HCT116 (cell line): ENCODE measurements around the gene MTURN. TPM values are rescaled to one million over a fixed set of nuclear protein-coding genes. Genes with fewer than 3 reads are reported as not detected.

Experiments
- ATAC-seq: fragments of 200-7000 bp; cut with Tn5 transposase; 2 replicates; pipeline ENCODE4 v1.9.1; 2020; ENCODE audit warnings: mild to moderate bottlenecking, moderate library complexity
- BruUV-seq: library from RNA; stranded (reverse); fragments of 400-500 nt; replicated peaks from 2 replicates; lab custom pipeline; 2021; lab: Mats Ljungman, UMichigan
- CTCF ChIA-PET: fragments of 300-600 bp; sonication (Branson Sonifier 250); formaldehyde crosslinking; loops from one replicate; lab custom pipeline; 2021; ENCODE audit warnings: antibody characterized with exemption; lab: Charles Lee
- POLR2A ChIA-PET: fragments of 300-600, 350-600 bp; sonication (Branson Sonifier 250); formaldehyde crosslinking; loops from one replicate; lab custom pipeline; 2021; ENCODE audit warnings: antibody characterized with exemption; lab: Charles Lee
- RAD21 ChIA-PET, 2 experiments: fragments of 300-600 bp; sonication (Branson Sonifier 250); formaldehyde crosslinking; loops; one replicate each; lab custom pipeline; 2023; ENCODE audit warnings: low total read pairs in 2 of 2; ENCODE audit not compliant: uncharacterized antibody in 2 of 2, unreplicated experiment in 2 of 2, low non-redundant PET in 1 of 2; lab: Charles Lee
- DNase-seq: peaks from one replicate; pipeline ENCODE4 v3.0.0-alpha.2; 2010; ENCODE audit warnings: low read depth, low spot score
- H2AFZ ChIP-seq: fragments of 200-600 bp; shearing (Covaris generic), sonication (generic); 2 replicates; pipeline ENCODE4 v1.6.1; 2017; ENCODE audit warnings: low read depth, mixed run types, mixed read lengths, antibody characterized with exemption, low read length; ENCODE audit not compliant: poor library complexity, severe bottlenecking
- H3K27ac ChIP-seq: 2 replicates; pipeline ENCODE4 v1.5.1; 2012; ENCODE audit warnings: low read depth, low read length
- H3K27me3 ChIP-seq: fragments of 200-600 bp; sonication (generic); 2 replicates; pipeline ENCODE4 v1.6.1; 2016; ENCODE audit warnings: mixed run types, low read length, mixed read lengths; ENCODE audit not compliant: insufficient read depth
- H3K36me3 ChIP-seq, 2 experiments: fragments of 200-500 bp in 1 of 2; fragments of 200-600 bp in 1 of 2; sonication (Bioruptor generic) in 1 of 2; sonication (generic) in 1 of 2; 2 replicates each; pipeline versions ENCODE4 v1.5.1 to v1.6.1; 2014 to 2016; ENCODE audit warnings: low read length in 2 of 2, inconsistent platforms in 1 of 2, mixed read lengths in 1 of 2, mixed run types in 1 of 2; ENCODE audit not compliant: insufficient read depth in 2 of 2, control insufficient read depth in 1 of 2
- H3K4me1 ChIP-seq, 2 experiments: fragments of 200-600 bp in 1 of 2; sonication (generic) in 1 of 2; 2 replicates each; pipeline versions ENCODE4 v1.5.1 to v1.6.1; 2012 to 2017; ENCODE audit warnings: low read length in 2 of 2, inconsistent platforms in 1 of 2, mild to moderate bottlenecking in 1 of 2, mixed read lengths in 1 of 2, mixed run types in 1 of 2, moderate library complexity in 1 of 2; ENCODE audit not compliant: insufficient read depth in 2 of 2, control insufficient read depth in 1 of 2
- H3K4me2 ChIP-seq: fragments of 200-600 bp; sonication (generic); 2 replicates; pipeline ENCODE4 v1.6.1; 2017; ENCODE audit warnings: mixed run types, low read length, mixed read lengths
- H3K4me3 ChIP-seq, 2 experiments: fragments of 200-600 bp in 1 of 2; sonication (generic) in 1 of 2; replicated peaks in 1 of 2; 2 replicates each; pipeline ENCODE4 v1.5.1; 2011 to 2016; ENCODE audit warnings: low read length in 2 of 2, control low read depth in 1 of 2, low read depth in 1 of 2, mild to moderate bottlenecking in 1 of 2, mixed read lengths in 1 of 2, mixed run types in 1 of 2
- H3K79me2 ChIP-seq: fragments of 200-600 bp; sonication (generic); 2 replicates; pipeline ENCODE4 v1.6.1; 2017; ENCODE audit warnings: mild to moderate bottlenecking, mixed run types, low read length, moderate library complexity, mixed read lengths; ENCODE audit not compliant: insufficient read depth
- H3K9ac ChIP-seq: fragments of 200-600 bp; sonication (generic); 2 replicates; pipeline ENCODE4 v1.6.1; 2016; ENCODE audit warnings: low read length, mixed read lengths
- H3K9me2 ChIP-seq: fragments of 200-600 bp; sonication (generic), shearing (Covaris generic); 2 replicates; pipeline ENCODE4 v1.6.1; 2017; ENCODE audit warnings: mixed run types, mild to moderate bottlenecking, moderate library complexity; ENCODE audit not compliant: insufficient read depth
- H3K9me3 ChIP-seq, 2 experiments: fragments of 200-500 bp in 1 of 2; fragments of 200-600 bp in 1 of 2; sonication (Bioruptor generic) in 1 of 2; sonication (generic) in 1 of 2; 2 replicates each; pipeline ENCODE4 v1.6.1; 2014 to 2017; ENCODE audit warnings: low read length in 2 of 2, mixed read lengths in 2 of 2, inconsistent platforms in 1 of 2, low read depth in 1 of 2, mild to moderate bottlenecking in 1 of 2, mixed run types in 1 of 2, moderate library complexity in 1 of 2; ENCODE audit not compliant: control insufficient read depth in 1 of 2, insufficient read depth in 1 of 2
- H4K20me1 ChIP-seq: fragments of 200-600 bp; sonication (generic), shearing (Covaris generic); 2 replicates; pipeline ENCODE4 v1.6.1; 2017; ENCODE audit warnings: mixed run types, mild to moderate bottlenecking, moderate library complexity; ENCODE audit not compliant: insufficient read depth
- CBX3 ChIP-seq: IDR thresholded peaks from 2 replicates; pipeline ENCODE4 v1.6.1; 2012; ENCODE audit warnings: low read depth
- CEBPB ChIP-seq: IDR thresholded peaks from 2 replicates; pipeline ENCODE4 v1.6.1; 2012; ENCODE audit warnings: low read depth
- EGR1 ChIP-seq: IDR thresholded peaks from 2 replicates; pipeline ENCODE4 v1.6.1; 2012; ENCODE audit warnings: low read depth
- ELF1 ChIP-seq: IDR thresholded peaks from 2 replicates; pipeline ENCODE4 v1.6.1; 2012; ENCODE audit warnings: low read depth, borderline replicate concordance
- EZH2 ChIP-seq: fragments of 200-600 bp; sonication (generic); IDR thresholded peaks from 2 replicates; pipeline ENCODE4 v1.6.1; 2017; ENCODE audit warnings: antibody characterized with exemption, mixed run types
- FOSL1 ChIP-seq: IDR thresholded peaks from 2 replicates; pipeline ENCODE4 v1.6.1; 2012; ENCODE audit warnings: low read depth
- POLR2A ChIP-seq: IDR thresholded peaks from 2 replicates; pipeline ENCODE4 v1.7.0; 2011; ENCODE audit warnings: borderline replicate concordance; ENCODE audit not compliant: insufficient read depth, insufficient read length; ENCODE audit errors: extremely low read depth
- RAD21 ChIP-seq: IDR thresholded peaks from 2 replicates; pipeline ENCODE4 v1.6.1; 2012; ENCODE audit warnings: low read depth, mild to moderate bottlenecking
- SP1 ChIP-seq: IDR thresholded peaks from 2 replicates; pipeline ENCODE4 v1.6.1; 2012; ENCODE audit warnings: low read depth
- TCF7L2 ChIP-seq: IDR thresholded peaks from 2 replicates; pipeline ENCODE4 v1.7.0; 2011; ENCODE audit warnings: borderline replicate concordance, inconsistent platforms; ENCODE audit not compliant: insufficient read depth, insufficient read length; ENCODE audit errors: extremely low read depth
- YY1 ChIP-seq: IDR thresholded peaks from 2 replicates; pipeline ENCODE4 v1.6.1; 2011; ENCODE audit warnings: low read length, low read depth, moderate library complexity, mild to moderate bottlenecking; ENCODE audit not compliant: insufficient replicate concordance; ENCODE audit errors: extremely low read depth
- ZFX ChIP-seq: fragments of 450-650 bp; IDR thresholded peaks from 2 replicates; pipeline ENCODE4 v1.6.1; 2017
- ZNF274 ChIP-seq: fragments of 200-500 bp; sonication (Bioruptor generic); IDR thresholded peaks from 2 replicates; pipeline ENCODE4 v1.6.1; 2014; ENCODE audit warnings: mild to moderate bottlenecking, low read depth, low read length, inconsistent platforms
- intact Hi-C: fragments of 100-400 bp; cut with micrococcal nuclease; formaldehyde crosslinking; loops from 2 replicates; pipeline ENCODE4 v1.10.0; 2022
- total RNA-seq: library from RNA; stranded (reverse); gene quantifications from one replicate; pipeline ENCODE4 v1.2.1, GENCODE V29; 2021; ENCODE audit not compliant: unreplicated experiment
- TF ChIP-seq, protein P1 (sequence below): IDR thresholded peaks from 2 replicates; pipeline ENCODE4 v1.6.1; 2012
- TF ChIP-seq, protein P2 (sequence below): IDR thresholded peaks from 2 replicates; pipeline ENCODE4 v1.6.1; 2011; ENCODE audit warnings: mild to moderate bottlenecking, low read length, moderate library complexity; ENCODE audit not compliant: insufficient replicate concordance; ENCODE audit errors: extremely low read depth
- TF ChIP-seq, protein P3 (sequence below): IDR thresholded peaks from 2 replicates; pipeline ENCODE4 v1.6.1; 2012; ENCODE audit warnings: low read depth
- TF ChIP-seq, protein P4 (sequence below): IDR thresholded peaks from 2 replicates; pipeline ENCODE4 v1.6.1; 2012

The MTURN gene
- total RNA-seq, 1 experiment from 2014 or later: 7.5 TPM

DNA sequence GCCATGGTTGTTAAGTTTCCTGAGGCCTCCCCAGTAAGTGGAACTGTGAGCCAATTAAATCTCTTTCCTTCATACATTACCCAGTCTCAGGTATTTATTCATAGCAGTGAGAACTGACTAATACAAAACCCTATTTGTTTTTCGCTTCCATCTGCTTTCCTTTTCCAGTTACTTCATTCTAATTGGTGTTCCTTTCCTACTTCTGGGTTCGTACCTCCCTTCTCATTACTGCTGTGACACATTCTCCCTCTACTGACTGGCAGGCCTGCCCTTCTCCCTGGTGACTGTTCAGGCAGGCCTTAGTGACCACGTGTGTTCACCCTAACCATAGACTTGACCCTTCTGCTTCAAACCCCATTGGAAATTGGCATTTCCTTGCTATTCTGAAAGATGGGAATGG is 37.7 kb downstream of the MTURN start:
- Histone ChIP-seq H3K4me2 (no peak overlapping the region), H3K9me2 (no peaks in the 10 kb centered on the region), H4K20me1 (no peaks in the 10 kb centered on the region), H3K4me3 (no peak overlapping the region), H3K9ac (no peak overlapping the region), H3K79me2 (no peaks in the 10 kb centered on the region), H2AFZ (no peak overlapping the region), H3K27me3 (no peaks in the 10 kb centered on the region), H3K9me3 (no peaks in the 10 kb centered on the region), H3K4me1 (peaks cover 0 to 4% of the 10 kb centered on the region in 2 experiments; a peak in 1 of 4 replicates), H3K36me3 (no peaks in the 10 kb centered on the region), H3K27ac (no peak overlapping the region)
- RAD21 ChIA-PET: no interaction called here
- DNase-seq (no peak), ATAC-seq (no peak)
- BruUV-seq: no TSS peak
- intact Hi-C loops: loop anchor here (5.0 kb wide), 1 partner anchor 225 kb away; no protein-coding TSS in a partner anchor
- CTCF ChIA-PET: interaction anchor here (0.9 kb wide), 1 partner anchor 392 kb away, joined by 3 read pairs; no protein-coding TSS in a partner anchor
- TF ChIP-seq, protein P1, sequence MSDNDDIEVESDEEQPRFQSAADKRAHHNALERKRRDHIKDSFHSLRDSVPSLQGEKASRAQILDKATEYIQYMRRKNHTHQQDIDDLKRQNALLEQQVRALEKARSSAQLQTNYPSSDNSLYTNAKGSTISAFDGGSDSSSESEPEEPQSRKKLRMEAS: no peak
- TF ChIP-seq, protein P2, sequence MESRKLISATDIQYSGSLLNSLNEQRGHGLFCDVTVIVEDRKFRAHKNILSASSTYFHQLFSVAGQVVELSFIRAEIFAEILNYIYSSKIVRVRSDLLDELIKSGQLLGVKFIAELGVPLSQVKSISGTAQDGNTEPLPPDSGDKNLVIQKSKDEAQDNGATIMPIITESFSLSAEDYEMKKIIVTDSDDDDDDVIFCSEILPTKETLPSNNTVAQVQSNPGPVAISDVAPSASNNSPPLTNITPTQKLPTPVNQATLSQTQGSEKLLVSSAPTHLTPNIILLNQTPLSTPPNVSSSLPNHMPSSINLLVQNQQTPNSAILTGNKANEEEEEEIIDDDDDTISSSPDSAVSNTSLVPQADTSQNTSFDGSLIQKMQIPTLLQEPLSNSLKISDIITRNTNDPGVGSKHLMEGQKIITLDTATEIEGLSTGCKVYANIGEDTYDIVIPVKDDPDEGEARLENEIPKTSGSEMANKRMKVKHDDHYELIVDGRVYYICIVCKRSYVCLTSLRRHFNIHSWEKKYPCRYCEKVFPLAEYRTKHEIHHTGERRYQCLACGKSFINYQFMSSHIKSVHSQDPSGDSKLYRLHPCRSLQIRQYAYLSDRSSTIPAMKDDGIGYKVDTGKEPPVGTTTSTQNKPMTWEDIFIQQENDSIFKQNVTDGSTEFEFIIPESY: no peak
- no peak for TF ChIP-seq EGR1
- TF ChIP-seq YY1: no peak
- no peak for TF ChIP-seq ZFX
- no peak for TF ChIP-seq POLR2A
- no peak for TF ChIP-seq TCF7L2
- TF ChIP-seq CEBPB: no peak
- TF ChIP-seq CBX3: no peak
- TF ChIP-seq, protein P3, sequence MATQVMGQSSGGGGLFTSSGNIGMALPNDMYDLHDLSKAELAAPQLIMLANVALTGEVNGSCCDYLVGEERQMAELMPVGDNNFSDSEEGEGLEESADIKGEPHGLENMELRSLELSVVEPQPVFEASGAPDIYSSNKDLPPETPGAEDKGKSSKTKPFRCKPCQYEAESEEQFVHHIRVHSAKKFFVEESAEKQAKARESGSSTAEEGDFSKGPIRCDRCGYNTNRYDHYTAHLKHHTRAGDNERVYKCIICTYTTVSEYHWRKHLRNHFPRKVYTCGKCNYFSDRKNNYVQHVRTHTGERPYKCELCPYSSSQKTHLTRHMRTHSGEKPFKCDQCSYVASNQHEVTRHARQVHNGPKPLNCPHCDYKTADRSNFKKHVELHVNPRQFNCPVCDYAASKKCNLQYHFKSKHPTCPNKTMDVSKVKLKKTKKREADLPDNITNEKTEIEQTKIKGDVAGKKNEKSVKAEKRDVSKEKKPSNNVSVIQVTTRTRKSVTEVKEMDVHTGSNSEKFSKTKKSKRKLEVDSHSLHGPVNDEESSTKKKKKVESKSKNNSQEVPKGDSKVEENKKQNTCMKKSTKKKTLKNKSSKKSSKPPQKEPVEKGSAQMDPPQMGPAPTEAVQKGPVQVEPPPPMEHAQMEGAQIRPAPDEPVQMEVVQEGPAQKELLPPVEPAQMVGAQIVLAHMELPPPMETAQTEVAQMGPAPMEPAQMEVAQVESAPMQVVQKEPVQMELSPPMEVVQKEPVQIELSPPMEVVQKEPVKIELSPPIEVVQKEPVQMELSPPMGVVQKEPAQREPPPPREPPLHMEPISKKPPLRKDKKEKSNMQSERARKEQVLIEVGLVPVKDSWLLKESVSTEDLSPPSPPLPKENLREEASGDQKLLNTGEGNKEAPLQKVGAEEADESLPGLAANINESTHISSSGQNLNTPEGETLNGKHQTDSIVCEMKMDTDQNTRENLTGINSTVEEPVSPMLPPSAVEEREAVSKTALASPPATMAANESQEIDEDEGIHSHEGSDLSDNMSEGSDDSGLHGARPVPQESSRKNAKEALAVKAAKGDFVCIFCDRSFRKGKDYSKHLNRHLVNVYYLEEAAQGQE: no peak
- no peak for TF ChIP-seq ZNF274
- TF ChIP-seq, protein P4, sequence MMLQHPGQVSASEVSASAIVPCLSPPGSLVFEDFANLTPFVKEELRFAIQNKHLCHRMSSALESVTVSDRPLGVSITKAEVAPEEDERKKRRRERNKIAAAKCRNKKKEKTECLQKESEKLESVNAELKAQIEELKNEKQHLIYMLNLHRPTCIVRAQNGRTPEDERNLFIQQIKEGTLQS: no peak
- TF ChIP-seq FOSL1: no peak
- TF ChIP-seq EZH2: no peak
- TF ChIP-seq ELF1: no peak
- no peak for TF ChIP-seq RAD21
- no peak for TF ChIP-seq SP1
- POLR2A ChIA-PET: no interaction called here
